GM03348 (cell line): ENCODE measurements around the gene NCKIPSD.

ENCODE experiments used
- DNase-seq: peaks from one replicate; pipeline ENCODE4 v3.0.0; 2012; ENCODE audit warnings: low spot score

NCKIPSD gene

GRCh38 chr3:48647714-48648113, 38.0 kb downstream of the NCKIPSD start:
- no peak for DNase-seq

- DNase-seq: no peak
Observed at GRCh38 chr3:48644898-48645760, 40.6 kb downstream of the NCKIPSD start.

- DNase-seq: no peak
Observed at GRCh38 chr3:48642605-48643004, 43.1 kb downstream of the NCKIPSD start.

GRCh38 chr3:48641396-48641795, 44.3 kb downstream of the NCKIPSD start:
- DNase-seq: no peak

- no peak for DNase-seq
Observed at GRCh38 chr3:48639944-48640606, 45.6 kb downstream of the NCKIPSD start.

- DNase-seq: no peak
Observed at GRCh38 chr3:48637305-48637704, 48.4 kb downstream of the NCKIPSD start.

GRCh38 chr3:48636149-48636655, 49.5 kb downstream of the NCKIPSD start:
- DNase-seq: no peak

- peak; percentile 100 for DNase-seq
Observed at GRCh38 chr3:48635222-48636021, 50.3 kb downstream of the NCKIPSD start, which contains the start of gene SLC26A6. Gene SLC26A6, minus strand, starts transcription at chr3:48635461. Its CDS starts 68 bp downstream, at chr3:48635393.

GRCh38 chr3:48634661-48635221, 51.0 kb downstream of the NCKIPSD start:
- DNase-seq: peak; percentile 88

- DNase-seq: no peak
Observed at GRCh38 chr3:48633743-48634142, 52.0 kb downstream of the NCKIPSD start.

GRCh38 chr3:48633256-48633655, 52.5 kb downstream of the NCKIPSD start:
- no peak for DNase-seq

GRCh38 chr3:48631516-48632448, 53.9 kb downstream of the NCKIPSD start:
- no peak for DNase-seq

GRCh38 chr3:48630833-48631232, 54.9 kb downstream of the NCKIPSD start:
- DNase-seq: no peak

GRCh38 chr3:48630407-48630806, 55.3 kb downstream of the NCKIPSD start:
- no peak for DNase-seq

- no peak for DNase-seq
Observed at GRCh38 chr3:48629894-48630293, 55.8 kb downstream of the NCKIPSD start.

- DNase-seq: no peak
Observed at GRCh38 chr3:48628277-48629017, 57.3 kb downstream of the NCKIPSD start.

GRCh38 chr3:48625600-48625999, 60.1 kb downstream of the NCKIPSD start:
- no peak for DNase-seq

GRCh38 chr3:48624767-48625166, 60.9 kb downstream of the NCKIPSD start:
- DNase-seq: no peak

GRCh38 chr3:48623851-48624547, 61.7 kb downstream of the NCKIPSD start:
- DNase-seq: no peak
